Choroid plexus epithelial cell (primary cell): ENCODE results near the gene MYRIP.
"Not testable (repeated sequence)": the region's sequence is repeated elsewhere in the genome, so short reads cannot be mapped to it uniquely, and the experiment has no call there.

ENCODE experiments used
- DNase-seq: peaks from one replicate; pipeline ENCODE4 v3.0.0-alpha.2; 2010; ENCODE audit warnings: low read depth
- H3K4me3 ChIP-seq: 2 replicates; pipeline ENCODE4 v1.5.1; 2011; ENCODE audit warnings: low read depth, mild to moderate bottlenecking, control low read depth, low read length, moderate library complexity
- TF ChIP-seq, protein P1 (sequence below): conservative IDR thresholded peaks from 2 replicates; pipeline ENCODE4 v1.5.1; 2011; ENCODE audit warnings: low read depth, mild to moderate bottlenecking, control low read depth, inconsistent platforms, low read length, moderate library complexity

MYRIP gene

DNA sequence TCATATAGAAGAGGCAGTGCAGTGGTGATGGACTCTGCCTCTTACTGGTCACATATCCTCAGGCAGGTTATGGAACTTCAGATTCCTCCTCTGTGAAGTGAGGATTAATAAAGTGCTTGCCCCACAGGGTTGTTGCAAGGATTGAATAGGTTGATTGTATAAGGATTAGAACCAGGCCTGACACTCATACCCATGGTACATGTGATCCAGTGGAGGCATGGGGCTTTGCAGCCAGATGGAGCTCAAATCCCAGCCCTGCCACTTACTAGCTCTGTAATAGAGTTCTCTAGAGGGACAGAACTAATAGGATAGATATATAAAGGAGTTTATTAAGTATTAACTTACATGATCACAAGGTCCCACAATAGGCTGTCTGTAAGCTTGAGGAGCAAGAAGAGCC, 315.5 kb downstream of the MYRIP start:
- TF ChIP-seq, protein P1, sequence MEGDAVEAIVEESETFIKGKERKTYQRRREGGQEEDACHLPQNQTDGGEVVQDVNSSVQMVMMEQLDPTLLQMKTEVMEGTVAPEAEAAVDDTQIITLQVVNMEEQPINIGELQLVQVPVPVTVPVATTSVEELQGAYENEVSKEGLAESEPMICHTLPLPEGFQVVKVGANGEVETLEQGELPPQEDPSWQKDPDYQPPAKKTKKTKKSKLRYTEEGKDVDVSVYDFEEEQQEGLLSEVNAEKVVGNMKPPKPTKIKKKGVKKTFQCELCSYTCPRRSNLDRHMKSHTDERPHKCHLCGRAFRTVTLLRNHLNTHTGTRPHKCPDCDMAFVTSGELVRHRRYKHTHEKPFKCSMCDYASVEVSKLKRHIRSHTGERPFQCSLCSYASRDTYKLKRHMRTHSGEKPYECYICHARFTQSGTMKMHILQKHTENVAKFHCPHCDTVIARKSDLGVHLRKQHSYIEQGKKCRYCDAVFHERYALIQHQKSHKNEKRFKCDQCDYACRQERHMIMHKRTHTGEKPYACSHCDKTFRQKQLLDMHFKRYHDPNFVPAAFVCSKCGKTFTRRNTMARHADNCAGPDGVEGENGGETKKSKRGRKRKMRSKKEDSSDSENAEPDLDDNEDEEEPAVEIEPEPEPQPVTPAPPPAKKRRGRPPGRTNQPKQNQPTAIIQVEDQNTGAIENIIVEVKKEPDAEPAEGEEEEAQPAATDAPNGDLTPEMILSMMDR, result no peak
- no peak overlapping the region for H3K4me3 ChIP-seq
- no peak for DNase-seq

DNA sequence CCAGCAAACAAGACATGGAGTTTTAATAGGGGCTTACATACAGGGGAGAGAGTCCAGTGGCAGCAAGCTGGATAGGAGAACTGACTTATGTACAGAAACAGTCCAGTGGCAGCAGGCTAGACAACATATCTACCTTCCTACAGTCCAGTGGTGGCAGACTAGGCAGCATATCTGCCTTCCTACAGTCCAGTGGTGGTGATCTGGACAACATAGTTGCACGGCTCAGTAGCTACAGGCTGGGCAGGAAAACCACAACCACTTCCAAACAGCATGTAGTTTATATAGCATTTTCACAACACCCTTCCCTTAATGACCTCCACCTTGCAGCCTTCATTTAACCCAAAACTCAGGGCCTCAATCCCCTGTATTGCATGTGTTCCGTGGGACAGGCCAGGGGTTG, 318.8 kb downstream of the MYRIP start:
- TF ChIP-seq, protein P1, result no peak
- no peak for DNase-seq
- no peak overlapping the region for H3K4me3 ChIP-seq

GRCh38 chr3:40129510-40129909, 320.1 kb downstream of the MYRIP start:
- no peak for DNase-seq
- H3K4me3 ChIP-seq, result no peak overlapping the region
- TF ChIP-seq, protein P1, result no peak

DNA sequence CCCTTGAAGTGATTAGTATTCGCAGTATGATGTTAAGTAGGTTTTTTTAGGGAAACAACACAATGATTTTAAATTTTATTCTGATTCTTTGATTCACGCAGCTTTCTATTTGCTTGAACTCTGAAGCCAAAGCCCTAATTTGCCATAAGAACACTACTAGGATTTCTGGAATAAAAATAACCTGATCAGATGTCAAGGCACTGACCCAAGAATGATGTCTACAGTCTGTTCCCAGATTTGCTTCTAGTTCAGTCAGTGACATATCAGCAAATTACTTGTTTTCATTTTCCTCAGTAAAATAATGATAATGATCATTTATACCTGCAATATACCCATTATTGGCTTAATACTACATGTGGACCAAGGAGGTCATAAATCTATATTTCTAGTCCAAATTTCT, 320.6 kb downstream of the MYRIP start:
- TF ChIP-seq, protein P1, result no peak
- H3K4me3 ChIP-seq, result no peak overlapping the region
- DNase-seq, result no peak

DNA sequence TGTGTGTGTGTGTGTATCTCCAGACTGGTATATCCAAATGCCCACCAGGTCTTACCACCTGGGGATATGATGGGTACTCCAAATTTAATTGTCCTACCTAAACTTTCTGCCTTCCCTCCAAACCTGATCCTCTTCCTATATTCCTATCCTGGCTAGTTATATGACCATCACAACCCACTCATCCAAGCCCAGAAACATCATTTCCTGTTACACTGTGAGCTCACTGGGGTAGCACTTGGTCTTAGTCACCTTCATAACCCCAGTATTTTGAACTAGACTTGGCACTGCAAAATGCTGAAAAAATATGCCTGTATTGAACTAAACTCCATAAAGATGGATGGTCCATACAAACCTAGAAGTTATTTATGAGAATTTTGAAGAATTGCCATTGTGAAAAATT, 321.3 kb downstream of the MYRIP start:
- DNase-seq, result no peak
- TF ChIP-seq, protein P1, result no peak
- no peak overlapping the region for H3K4me3 ChIP-seq

DNA sequence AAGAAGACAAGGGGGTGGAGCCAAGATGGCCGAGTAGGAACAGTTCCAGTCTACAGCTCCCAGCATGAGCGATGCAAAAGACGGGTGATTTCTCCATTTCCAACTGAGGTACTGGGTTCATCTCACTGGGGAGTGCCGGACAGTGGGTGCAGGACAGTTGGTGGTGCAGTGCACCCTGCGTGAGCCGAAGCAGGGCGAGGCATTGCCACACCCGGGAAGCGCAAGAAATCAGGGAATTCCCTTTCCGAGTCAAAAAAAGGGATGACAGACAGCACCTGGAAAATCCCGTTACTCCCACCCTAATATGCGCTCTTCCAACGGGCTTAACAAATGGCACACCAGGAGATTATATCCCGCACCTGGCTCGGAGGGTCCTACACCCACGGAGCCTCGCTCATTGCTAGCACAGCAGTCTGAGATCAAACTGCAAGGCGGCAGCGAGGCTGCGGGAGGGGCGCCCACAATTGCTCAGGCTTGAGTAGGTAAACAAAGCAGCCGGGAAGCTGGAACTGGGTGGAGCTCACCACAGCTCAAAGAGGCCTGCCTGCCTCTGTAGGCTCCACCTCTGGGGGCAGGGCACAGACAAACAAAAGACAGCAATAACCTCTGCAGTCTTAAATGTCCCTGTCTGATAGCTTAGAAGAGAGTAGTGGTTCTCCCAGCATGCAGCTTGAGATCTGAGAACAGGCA, 324.6 kb downstream of the MYRIP start:
- H3K4me3 ChIP-seq, DNase-seq: not testable (repeated sequence)

- DNase-seq, result no peak
- TF ChIP-seq, protein P1, result no peak
- H3K4me3 ChIP-seq, result no peak overlapping the region
These were observed 328.3 kb downstream of the MYRIP start for GRCh38 chr3:40137591-40138295.
